ENCODE data around the gene TRIM69. TPM values are rescaled to one million over a fixed set of nuclear protein-coding genes. Genes with fewer than 3 reads are reported as not detected.
A peak's percentile ranks its signal among the peaks of the same experiment; 100 is the strongest.

The TRIM69 gene
- total RNA-seq, 6 donors from 2014 or later: 10.3 to 29.3 (median 18.3) TPM

DNA sequence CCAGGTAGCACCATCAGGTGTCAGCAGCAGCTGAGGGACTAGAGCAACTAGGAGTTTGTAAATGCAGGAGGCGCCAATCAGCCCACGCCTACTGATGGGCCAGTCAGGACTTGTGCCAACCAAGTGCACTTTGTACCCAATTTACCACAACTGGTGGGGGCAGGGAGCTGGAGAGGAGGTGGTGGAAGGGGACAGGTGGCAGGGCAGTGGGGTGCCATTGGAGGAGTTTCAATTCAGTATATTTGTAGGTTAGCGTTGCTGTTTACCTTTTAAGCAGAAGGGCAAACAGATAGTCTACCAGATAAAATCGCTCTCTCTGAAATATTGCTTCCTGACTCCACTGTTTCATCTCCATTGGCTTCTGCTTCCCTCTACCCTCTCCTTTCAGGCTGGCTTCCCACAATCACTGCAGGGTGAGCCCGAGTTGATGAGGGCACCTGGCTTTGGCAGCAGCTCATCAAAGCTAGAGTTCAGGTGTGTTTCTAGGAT lies 75.7 kb downstream of the TRIM69 start:
- no peaks in the 10 kb centered on the region for H3K4me1 ChIP-seq
- TF ChIP-seq, protein P1, sequence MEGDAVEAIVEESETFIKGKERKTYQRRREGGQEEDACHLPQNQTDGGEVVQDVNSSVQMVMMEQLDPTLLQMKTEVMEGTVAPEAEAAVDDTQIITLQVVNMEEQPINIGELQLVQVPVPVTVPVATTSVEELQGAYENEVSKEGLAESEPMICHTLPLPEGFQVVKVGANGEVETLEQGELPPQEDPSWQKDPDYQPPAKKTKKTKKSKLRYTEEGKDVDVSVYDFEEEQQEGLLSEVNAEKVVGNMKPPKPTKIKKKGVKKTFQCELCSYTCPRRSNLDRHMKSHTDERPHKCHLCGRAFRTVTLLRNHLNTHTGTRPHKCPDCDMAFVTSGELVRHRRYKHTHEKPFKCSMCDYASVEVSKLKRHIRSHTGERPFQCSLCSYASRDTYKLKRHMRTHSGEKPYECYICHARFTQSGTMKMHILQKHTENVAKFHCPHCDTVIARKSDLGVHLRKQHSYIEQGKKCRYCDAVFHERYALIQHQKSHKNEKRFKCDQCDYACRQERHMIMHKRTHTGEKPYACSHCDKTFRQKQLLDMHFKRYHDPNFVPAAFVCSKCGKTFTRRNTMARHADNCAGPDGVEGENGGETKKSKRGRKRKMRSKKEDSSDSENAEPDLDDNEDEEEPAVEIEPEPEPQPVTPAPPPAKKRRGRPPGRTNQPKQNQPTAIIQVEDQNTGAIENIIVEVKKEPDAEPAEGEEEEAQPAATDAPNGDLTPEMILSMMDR (IDR thresholded peaks at IDR 0.05): no peak
- TF ChIP-seq POLR2AphosphoS5 (IDR thresholded peaks at IDR 0.05): no peak
- no peak for TF ChIP-seq POLR2A (IDR thresholded peaks at IDR 0.05)
- TF ChIP-seq EP300 (IDR thresholded peaks at IDR 0.05): no peak
- no peak overlapping the region for H3K27ac ChIP-seq
- no peak overlapping the region for H3K4me3 ChIP-seq
- WGBS, 2 donors: 55% methylated on average over 5 of the region's 5 CpGs
- no peaks in the 10 kb centered on the region for H3K27me3 ChIP-seq
- DNase-seq: no peak
- no peaks in the 10 kb centered on the region for H3K9me3 ChIP-seq
- H3K36me3 ChIP-seq: no peaks in the 10 kb centered on the region
- ATAC-seq (ENCODE audit: low FRiP score in 2 of 2): no peak

DNA sequence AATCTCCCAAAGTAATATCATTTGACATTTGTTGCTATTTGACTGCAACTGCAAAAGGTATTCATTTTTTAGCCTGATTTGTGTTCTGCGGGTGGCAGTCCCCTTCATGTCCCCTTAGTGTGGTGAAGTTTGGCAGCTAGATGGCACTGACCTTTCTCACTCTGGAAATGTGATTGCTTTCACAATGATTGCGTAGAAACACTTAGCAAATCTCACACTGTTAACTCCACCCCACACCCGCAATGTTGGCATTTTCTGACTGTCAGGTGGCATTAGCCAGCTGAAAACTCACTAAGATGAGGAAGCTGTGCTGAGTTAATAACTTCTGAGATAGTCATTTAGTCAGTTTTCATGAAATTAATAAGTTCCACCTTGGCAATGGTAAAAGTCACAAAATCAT lies 76.9 kb downstream of the TRIM69 start:
- Histone ChIP-seq H3K4me1 (no peaks in the 10 kb centered on the region), H3K27ac (no peak overlapping the region), H3K4me3 (no peak overlapping the region), H3K9me3 (no peaks in the 10 kb centered on the region), H3K27me3 (no peaks in the 10 kb centered on the region), H3K36me3 (no peaks in the 10 kb centered on the region)
- TF ChIP-seq POLR2AphosphoS5 (IDR thresholded peaks at IDR 0.05): no peak
- TF ChIP-seq, protein P1 (IDR thresholded peaks at IDR 0.05): peak in 1 of 6 experiments; percentile 16
- no peak for TF ChIP-seq EP300 (IDR thresholded peaks at IDR 0.05)
- no peak for TF ChIP-seq POLR2A (IDR thresholded peaks at IDR 0.05)
- 49 to 50% methylated on average over 3 of the region's 3 CpGs for WGBS, 2 donors
- ATAC-seq (ENCODE audit: low FRiP score in 2 of 2) (peak in 1 of 2 donors; percentile 28), DNase-seq (peak in 1 of 2 donors; percentile 61)

Small RNA genes lying within 50 kb of the gene (small RNA-seq; reads per million reads assigned to genes)
- 0 reads per million in 4 donors for gene RF00019

Other genes starting within 250 kb of the TRIM69 start
- gene EIF3J, start 199.4 kb upstream of the TRIM69 start, total RNA-seq: 10 to 100 TPM; 25.3 to 82.2 (median 58.3) TPM
- 100 to 1,000 TPM in 3 of 6 donors, 10 to 100 TPM in 3; 81.6 to 161 (median 97.4) TPM for gene SPG11, start 72.9 kb upstream of the TRIM69 start, total RNA-seq
- gene PATL2, start 25.2 kb upstream of the TRIM69 start, total RNA-seq: 10 to 100 TPM in 2 of 6 donors, 1 to 10 TPM in 4; 2.6 to 30.4 (median 7.8) TPM
- gene B2M, start 25.0 kb upstream of the TRIM69 start, total RNA-seq: 1,000 to 10,000 TPM in 5 of 6 donors, 100 to 1,000 TPM in 1; 963 to 7,115 (median 3,598) TPM
- gene TERB2, start 220.2 kb downstream of the TRIM69 start, total RNA-seq: not detected